Measurements from ENCODE around the gene THAP9.

THAP9 gene

GRCh38 chr4:82890528-82890900, 10.0 kb upstream of the THAP9 start:
- H3K27ac ChIP-seq (ENCODE audit: low read depth, low read length), result peak overlapping the region; percentile 72
- peak overlapping the region; percentile 79 for H3K4me3 ChIP-seq (ENCODE audit: low read length)
- peaks cover 5% of the 10 kb centered on the region; the same call in 1 of the 2 replicates for H4K20me1 ChIP-seq (ENCODE audit: control insufficient read depth, insufficient read depth, low read depth, low read length)
- H3K4me2 ChIP-seq (ENCODE audit: low read length), result peak overlapping the region; percentile 81
- H3K79me2 ChIP-seq (ENCODE audit: control insufficient read depth, low read length), result peaks cover 84% of the 10 kb centered on the region
- H3F3A ChIP-seq (ENCODE audit: control insufficient read depth, insufficient read depth), result peaks cover 41% of the 10 kb centered on the region
- H3K27me3 ChIP-seq (ENCODE audit: control insufficient read depth, low read length), result no peaks in the 10 kb centered on the region
- H3K4me1 ChIP-seq (ENCODE audit: control insufficient read depth, low read length), result peaks cover 45% of the 10 kb centered on the region
- H3K36me3 ChIP-seq (ENCODE audit: control insufficient read depth, low read length), result peaks cover 37% of the 10 kb centered on the region
- H3K9me3 ChIP-seq (ENCODE audit: control insufficient read depth, insufficient read depth, low read length), result no peaks in the 10 kb centered on the region
- H3K9me2 ChIP-seq (replicated peaks; ENCODE audit: control insufficient read depth, low read length), result no peaks in the 10 kb centered on the region
- no peak for TF ChIP-seq EZH2phosphoT487 (IDR thresholded peaks at IDR 0.05; ENCODE audit: borderline replicate concordance, low read length)
- TF ChIP-seq CTCF (IDR thresholded peaks at IDR 0.05; ENCODE audit: low read depth, low read length, poor library complexity, severe bottlenecking), result no peak

DNA sequence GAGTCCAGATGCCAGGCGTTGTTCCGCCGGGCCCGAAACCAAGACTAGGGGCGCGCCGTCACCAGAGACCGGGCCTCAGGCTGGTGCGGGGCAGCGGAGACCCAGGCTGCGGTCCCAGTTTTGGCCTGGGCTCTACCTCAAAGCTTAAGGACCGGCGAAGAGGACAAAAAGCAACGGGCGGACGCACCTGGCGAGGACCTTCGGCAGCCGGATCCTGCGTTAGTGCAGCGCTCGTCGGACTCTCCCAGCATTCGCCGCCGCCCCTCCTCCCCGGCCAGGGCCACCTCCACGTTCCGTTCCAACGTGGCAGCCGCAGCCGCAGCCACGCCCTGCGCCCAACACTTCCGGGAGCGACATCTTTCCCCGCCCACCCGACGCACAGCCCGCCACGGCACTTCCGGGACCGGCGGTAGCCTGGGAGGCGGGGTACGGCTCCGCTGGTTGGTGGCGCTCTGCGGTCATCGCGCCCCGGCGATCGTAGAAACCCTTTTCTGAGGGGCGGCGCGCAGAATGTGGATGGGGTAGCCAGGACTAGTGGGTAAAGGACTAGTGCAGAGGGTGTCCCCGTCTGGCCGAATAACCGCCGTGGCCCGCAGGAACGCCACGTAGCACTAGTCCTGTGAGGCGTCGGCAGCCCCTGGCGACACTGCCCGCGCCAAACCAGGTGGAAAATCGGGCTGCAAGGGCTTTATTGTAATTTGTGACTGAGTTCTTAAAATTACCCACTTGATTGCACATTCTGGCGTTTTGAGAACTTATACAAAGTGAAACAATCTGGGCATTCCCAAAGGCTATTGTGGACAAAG, 9.4 kb upstream of the THAP9 start, which contains the start of gene SEC31A:
SEC31A (minus strand) TSS at position 253 of the 806 bp plus-strand sequence. CDS start 9,217 bp downstream, outside the sequence.
- Histone ChIP-seq H3K4me3 (ENCODE audit: low read length) (peak within 1 kb of the TSS; percentile 79), H3K27me3 (ENCODE audit: control insufficient read depth, low read length) (no peaks in the 10 kb centered on the region), H3K9me3 (ENCODE audit: control insufficient read depth, insufficient read depth, low read length) (no peaks in the 10 kb centered on the region), H3K4me1 (ENCODE audit: control insufficient read depth, low read length) (peaks cover 49% of the 10 kb centered on the region), H3K4me2 (ENCODE audit: low read length) (peak within 1 kb of the TSS; percentile 81), H3K79me2 (ENCODE audit: control insufficient read depth, low read length) (peaks cover 84% of the 10 kb centered on the region), H3K36me3 (ENCODE audit: control insufficient read depth, low read length) (peaks cover 42% of the 10 kb centered on the region), H3F3A (ENCODE audit: control insufficient read depth, insufficient read depth) (peaks cover 45% of the 10 kb centered on the region), H4K20me1 (ENCODE audit: control insufficient read depth, insufficient read depth, low read depth, low read length) (peaks cover 5% of the 10 kb centered on the region; the same call in 1 of the 2 replicates), H3K27ac (ENCODE audit: low read depth, low read length) (peak within 1 kb of the TSS; percentile 72), H3K9me2 (replicated peaks; ENCODE audit: control insufficient read depth, low read length) (no peaks in the 10 kb centered on the region)
- no peak for TF ChIP-seq EZH2phosphoT487 (IDR thresholded peaks at IDR 0.05; ENCODE audit: borderline replicate concordance, low read length)
- peak; percentile 37 for TF ChIP-seq CTCF (IDR thresholded peaks at IDR 0.05; ENCODE audit: low read depth, low read length, poor library complexity, severe bottlenecking)

GRCh38 chr4:82891707-82892466, 8.6 kb upstream of the THAP9 start:
- Histone ChIP-seq H4K20me1 (ENCODE audit: control insufficient read depth, insufficient read depth, low read depth, low read length) (peaks cover 7% of the 10 kb centered on the region), H3K36me3 (ENCODE audit: control insufficient read depth, low read length) (peaks cover 48% of the 10 kb centered on the region), H3K4me3 (ENCODE audit: low read length) (peak overlapping the region; percentile 79), H3F3A (ENCODE audit: control insufficient read depth, insufficient read depth) (peaks cover 49% of the 10 kb centered on the region), H3K4me1 (ENCODE audit: control insufficient read depth, low read length) (peaks cover 53% of the 10 kb centered on the region), H3K27me3 (ENCODE audit: control insufficient read depth, low read length) (no peaks in the 10 kb centered on the region), H3K9me3 (ENCODE audit: control insufficient read depth, insufficient read depth, low read length) (no peaks in the 10 kb centered on the region), H3K4me2 (ENCODE audit: low read length) (peak overlapping the region; percentile 81), H3K9me2 (replicated peaks; ENCODE audit: control insufficient read depth, low read length) (no peaks in the 10 kb centered on the region), H3K27ac (ENCODE audit: low read depth, low read length) (peak overlapping the region; percentile 60), H3K79me2 (ENCODE audit: control insufficient read depth, low read length) (peaks cover 84% of the 10 kb centered on the region)
- TF ChIP-seq EZH2phosphoT487 (IDR thresholded peaks at IDR 0.05; ENCODE audit: borderline replicate concordance, low read length) (no peak), CTCF (IDR thresholded peaks at IDR 0.05; ENCODE audit: low read depth, low read length, poor library complexity, severe bottlenecking) (no peak)
